K562 (cell line): ENCODE measurements around the gene NF2. TPM values are rescaled to one million over a fixed set of nuclear protein-coding genes. Genes with fewer than 3 reads are reported as not detected.
"Not testable (repeated sequence)": the region's sequence is repeated elsewhere in the genome, so short reads cannot be mapped to it uniquely, and the experiment has no call there.

Source experiments
- ATAC-seq: fragments of 200-7000 bp; cut with Tn5 transposase; 3 replicates; pipeline ENCODE4 v1.9.1; 2020; ENCODE audit warnings: moderate library complexity
- BruUV-seq: library from RNA; stranded (reverse); fragments of 400-500 nt; replicated peaks from 2 replicates; lab custom pipeline; 2021; lab: Mats Ljungman, UMichigan
- CTCF ChIA-PET: fragments of 300-600 bp; formaldehyde crosslinking; extraction: SDS; loops from one replicate; lab custom pipeline; 2021; ENCODE audit warnings: low intra/inter-chr PET ratio; lab: Yijun Ruan, JAX
- POLR2A ChIA-PET: fragments of 300-600, 350-650 bp; sonication (Branson Sonifier 250); formaldehyde crosslinking; extraction: SDS; loops from one replicate; lab custom pipeline; 2021; ENCODE audit warnings: antibody characterized with exemption, inconsistent platforms; lab: Yijun Ruan, JAX
- DNase-seq, 4 experiments: peaks; one replicate each; pipeline versions ENCODE4 v3.0.0 to v3.0.0-alpha.2; 2011 to 2018; ENCODE audit warnings: low spot score in 3 of 4, mixed read lengths in 3 of 4; ENCODE audit errors: extremely low read depth in 1 of 4
- FAIRE-seq: peaks from 2 replicates; lab custom pipeline; 2011; peaks lifted over from hg19 to GRCh38; lab: Jason Lieb, UNC
- H2AFZ ChIP-seq: 2 replicates; pipeline ENCODE4 v1.6.0; 2011; ENCODE audit warnings: low read depth, low read length, control low read depth, inconsistent platforms
- H3K27ac ChIP-seq: fragments of 200-600 bp; 3 replicates; pipeline ENCODE4 v1.8.0; 2011; ENCODE audit warnings: low read depth, mild to moderate bottlenecking, control low read depth, inconsistent platforms, low read length, moderate library complexity, mixed read lengths; ENCODE audit errors: extremely low read depth
- H3K27me3 ChIP-seq, 2 experiments: fragments of 300-600 bp in 1 of 2; 2 replicates in 1 of 2; 3 replicates in 1 of 2; pipeline versions ENCODE4 v1.6.0 to v1.8.0; 2011; ENCODE audit warnings: inconsistent platforms in 2 of 2, low read length in 2 of 2, mild to moderate bottlenecking in 1 of 2, mixed read lengths in 1 of 2, moderate library complexity in 1 of 2; ENCODE audit not compliant: control insufficient read depth in 2 of 2, insufficient read depth in 2 of 2
- H3K36me3 ChIP-seq: fragments of 300-600 bp; 3 replicates; pipeline ENCODE4 v1.8.0; 2011; ENCODE audit warnings: mild to moderate bottlenecking, low read length, inconsistent platforms; ENCODE audit not compliant: control insufficient read depth, insufficient read depth
- H3K4me1 ChIP-seq, 2 experiments: fragments of 200-600 bp in 1 of 2; replicated peaks in 1 of 2; 2 replicates in 1 of 2; 3 replicates in 1 of 2; pipeline versions ENCODE4 v1.5.1 to v1.8.0; 2011; ENCODE audit warnings: inconsistent platforms in 2 of 2, low read length in 2 of 2, mild to moderate bottlenecking in 1 of 2, mixed read lengths in 1 of 2, moderate library complexity in 1 of 2; ENCODE audit not compliant: control insufficient read depth in 2 of 2, insufficient read depth in 2 of 2
- H3K4me2 ChIP-seq: 2 replicates; pipeline ENCODE4 v1.6.1; 2011; ENCODE audit warnings: low read length, control low read depth, inconsistent platforms, mixed read lengths; ENCODE audit not compliant: insufficient read depth
- H3K4me3 ChIP-seq: fragments of 200-600 bp; sonication (generic), shearing (Covaris generic); 2 replicates; pipeline ENCODE4 v1.5.1; 2016; ENCODE audit warnings: control low read depth, inconsistent platforms
- H3K79me2 ChIP-seq: fragments of 200-600 bp; 3 replicates; pipeline ENCODE4 v1.8.0; 2011; ENCODE audit warnings: low read length, inconsistent platforms; ENCODE audit not compliant: control insufficient read depth, insufficient read depth
- H3K9ac ChIP-seq, 2 experiments: 2 replicates each; pipeline versions ENCODE4 v1.6.0 to v1.6.1; 2011; ENCODE audit warnings: low read depth in 2 of 2, low read length in 2 of 2, control low read depth in 1 of 2, inconsistent platforms in 1 of 2, mild to moderate bottlenecking in 1 of 2, mixed read lengths in 1 of 2; ENCODE audit not compliant: insufficient read depth in 1 of 2
- H3K9me1 ChIP-seq: one replicate; pipeline ENCODE4 v1.6.0; 2011; ENCODE audit warnings: inconsistent platforms, mild to moderate bottlenecking, low read length, moderate library complexity; ENCODE audit not compliant: control insufficient read depth, insufficient read depth
- H3K9me3 ChIP-seq: replicated peaks from 2 replicates; pipeline ENCODE4 v1.5.1; 2011; ENCODE audit warnings: low read depth, low read length, inconsistent platforms; ENCODE audit not compliant: control insufficient read depth, insufficient read depth
- H4K20me1 ChIP-seq: replicated peaks from 2 replicates; pipeline ENCODE4 v1.6.1; 2011; ENCODE audit warnings: low read length, inconsistent platforms, mixed read lengths; ENCODE audit not compliant: control insufficient read depth, insufficient read depth
- ATF3 ChIP-seq, 2 experiments: fragments of 450-650 bp in 1 of 2; sonication (generic) in 1 of 2; formaldehyde crosslinking in 1 of 2; IDR thresholded peaks in 1 of 2; conservative IDR thresholded peaks in 1 of 2; 2 replicates each; pipeline versions ENCODE4 v1.6.1 to v1.8.1; 2016 to 2023; ENCODE audit warnings: mild to moderate bottlenecking in 2 of 2, moderate library complexity in 2 of 2, inconsistent platforms in 1 of 2, missing genetic modification reagents in 1 of 2
- ATF4 ChIP-seq: fragments of 450-650 bp; formaldehyde crosslinking; IDR thresholded peaks from 2 replicates; pipeline ENCODE4 v1.4.0; 2022; ENCODE audit warnings: mild to moderate bottlenecking, moderate library complexity
- BHLHE40 ChIP-seq: IDR thresholded peaks from 2 replicates; pipeline ENCODE4 v1.6.1; 2011; ENCODE audit warnings: low read length, improper control_type of control experiment
- LARP7 ChIP-seq: fragments of 450-650 bp; IDR thresholded peaks from 2 replicates; pipeline ENCODE4 v1.6.1; 2016
- ZNF121 ChIP-seq: sonication (generic); formaldehyde crosslinking; conservative IDR thresholded peaks from 2 replicates; pipeline ENCODE4 v1.8.0; 2022; ENCODE audit warnings: missing genetic modification reagents
- WGBS: fragments of 100-300 bp; shearing (Covaris generic); methylation state at CpG from one replicate; pipeline ENCODE4 v1.1.6; 2016; ENCODE audit warnings: low coverage, mixed read lengths; ENCODE audit not compliant: insufficient coverage; ENCODE audit errors: missing lambda C conversion rate; 5-methylcytosine and 5-hydroxymethylcytosine counted together
- in situ Hi-C: fragments of 300-500 bp; cut with MboI; formaldehyde crosslinking; loops from 4 replicates; pipeline ENCODE4 v1.15.0; 2018; ENCODE audit warnings: inconsistent platforms, mixed read lengths
- intact Hi-C: fragments of 100-400 bp; cut with micrococcal nuclease; formaldehyde crosslinking; loops from 2 replicates; pipeline ENCODE4 v1.14.2; 2022
- polyA plus RNA-seq, 8 experiments: library from polyadenylated mRNA; depleted of rRNA in 4 of 8; stranded (reverse) in 5 of 8; unstranded in 3 of 8; fragments of >200 nt; fragmentation: Nextera tagmentation in 2 of 8; fragmentation: Illumina TruSeq in 1 of 8; extraction: Ambion mirVana in 2 of 8; extraction: Trizol in 1 of 8; gene quantifications; 2 replicates each; pipeline versions ENCODE4 v1.2.1 to v1.2.3, GENCODE V29; 2011 to 2014; ENCODE audit warnings: inconsistent platforms in 1 of 8, missing spikeins in 1 of 8
- total RNA-seq, 7 experiments: library from RNA; depleted of rRNA in 6 of 7; stranded (reverse); fragments of >200 nt in 6 of 7; fragmentation: Illumina TruSeq in 2 of 7; extraction: Trizol in 2 of 7; gene quantifications; 2 replicates each; pipeline versions ENCODE4 v1.2.1 to v1.2.3, GENCODE V29; 2011 to 2021; ENCODE audit warnings: low replicate concordance in 1 of 7

Gene NF2
- total and polyA plus RNA-seq, 9 of the 15 experiments (the other 6 are each of a cell fraction or from before 2014, with no cell fraction given), result 2.2 to 32.5 (median 15.2) TPM

- H3K27ac ChIP-seq; DNase-seq; intact Hi-C loops; H3K79me2 ChIP-seq; H2AFZ ChIP-seq; H3K27me3 ChIP-seq; H3K36me3 ChIP-seq; H3K4me3 ChIP-seq; H3K9ac ChIP-seq; H4K20me1 ChIP-seq; H3K4me2 ChIP-seq; H3K4me1 ChIP-seq; in situ Hi-C loops; H3K9me3 ChIP-seq; FAIRE-seq; CTCF ChIA-PET; ATAC-seq; BruUV-seq; H3K9me1 ChIP-seq; TF ChIP-seq ATF3 (CRISPR knock-in tag; conservative IDR thresholded peaks at IDR 0.05): not testable (repeated sequence)
- POLR2A ChIA-PET, result interaction anchor here (0.6 kb wide), 1 partner anchor 122 kb away, joined by 5 read pairs; no protein-coding TSS in a partner anchor
- 31% methylated on average over 5 of the region's 6 CpGs for WGBS
- TF ChIP-seq ATF3 (IDR thresholded peaks at IDR 0.05), result peak; percentile 33; the same call in 1 of the 2 replicates
These were observed 9.0 kb upstream of the NF2 start for GRCh38 chr22:29594447-29594846.

GRCh38 chr22:29596408-29596807, 7.0 kb upstream of the NF2 start:
- no peaks in the 10 kb centered on the region; a peak in 1 of 5 replicates for H3K4me1 ChIP-seq
- in situ Hi-C loops (no loop called here), intact Hi-C loops (no loop called here)
- H3K27ac ChIP-seq, result no peak overlapping the region
- POLR2A ChIA-PET, result no interaction called here
- no peak overlapping the region for H3K9ac ChIP-seq
- FAIRE-seq (no peak), DNase-seq (no peak), ATAC-seq (no peak)
- no peaks in the 10 kb centered on the region for H3K9me3 ChIP-seq
- H3K9me1 ChIP-seq, result no peaks in the 10 kb centered on the region
- no peaks in the 10 kb centered on the region for H3K36me3 ChIP-seq
- no peaks in the 10 kb centered on the region for H4K20me1 ChIP-seq
- no TSS peak for BruUV-seq
- no peaks in the 10 kb centered on the region for H3K79me2 ChIP-seq
- 41% methylated on average over 7 of the region's 10 CpGs for WGBS
- H3K4me3 ChIP-seq, result no peak overlapping the region
- no peak overlapping the region for H2AFZ ChIP-seq
- CTCF ChIA-PET, result no interaction called here
- TF ChIP-seq ATF4 (no peak), ZNF121 (peak; percentile 76), BHLHE40 (no peak), LARP7 (no peak)
- H3K27me3 ChIP-seq, result no peaks in the 10 kb centered on the region
- no peak overlapping the region for H3K4me2 ChIP-seq
